ENCODE results near the gene C10orf67.

DNA sequence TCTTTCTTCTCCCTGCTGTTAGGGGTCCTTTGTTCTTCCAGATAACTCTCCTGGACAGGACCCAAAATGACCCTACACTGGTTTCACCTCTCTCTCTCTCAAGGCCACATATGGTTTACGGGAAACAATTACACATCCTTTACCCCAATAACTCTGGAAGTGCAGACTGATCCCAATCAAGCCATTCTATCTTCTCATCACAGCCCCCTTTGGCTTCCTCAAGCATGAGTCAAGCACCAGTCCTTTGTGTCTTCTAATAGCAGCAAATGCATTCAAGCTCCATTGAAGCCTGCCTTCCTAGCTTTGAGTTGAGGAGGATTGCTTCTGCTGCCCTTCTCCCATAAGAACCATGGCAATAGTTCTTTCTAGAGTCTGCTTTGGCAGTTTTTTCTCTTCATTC, 20.2 kb downstream of the C10orf67 start:
- no peak for TF ChIP-seq EZH2 (IDR thresholded peaks at IDR 0.05; ENCODE audit: insufficient read depth, poor library complexity, severe bottlenecking)
- no peak for TF ChIP-seq EZH2phosphoT487 (IDR thresholded peaks at IDR 0.05; ENCODE audit: insufficient read depth, low read depth)
